ENCODE measurements around the gene FBP1. TPM values are rescaled to one million over a fixed set of nuclear protein-coding genes. Genes with fewer than 3 reads are reported as not detected.

Gene FBP1
- total and polyA plus RNA-seq, 2 donors (not counting 1 experiment from before 2014, with no cell fraction given) = not detected

GRCh38 chr9:94681508-94681907 lies 42.2 kb upstream of the FBP1 start:
- no peaks in the 10 kb centered on the region for H3K27me3 ChIP-seq (ENCODE audit: control insufficient read depth, insufficient read depth, low read length)
- H3K27ac ChIP-seq (ENCODE audit: insufficient read depth, low read length) = no peak overlapping the region
- no peak overlapping the region for H3K4me3 ChIP-seq (replicated peaks in 1 of 4; ENCODE audit: control extremely low read depth in 1 of 4, insufficient read depth in 1 of 4, low read depth in 3 of 4, low read length in 4 of 4)
- H3K36me3 ChIP-seq (ENCODE audit: control insufficient read depth, insufficient read depth, low read length) = no peaks in the 10 kb centered on the region
- no peaks in the 10 kb centered on the region for H4K20me1 ChIP-seq (ENCODE audit: control insufficient read depth, extremely low read depth, insufficient read depth, low read length)
- no peaks in the 10 kb centered on the region for H3K9me3 ChIP-seq (ENCODE audit: control insufficient read depth, insufficient read depth, low read depth, low read length)
- no peaks in the 10 kb centered on the region for H3K4me1 ChIP-seq (ENCODE audit: control insufficient read depth, extremely low read depth, insufficient read depth, low read length)
- H3K9ac ChIP-seq (ENCODE audit: insufficient read depth, low read length) = no peak overlapping the region
- H3K79me2 ChIP-seq (ENCODE audit: control insufficient read depth, insufficient read depth, low read length) = no peaks in the 10 kb centered on the region
- peak; percentile 76 to 80 for DNase-seq (ENCODE audit: low read depth in 2 of 2)
- TF ChIP-seq CTCF (conservative IDR thresholded peaks at IDR 0.05 in 1 of 2, IDR thresholded peaks at IDR 0.05 in 1 of 2; ENCODE audit: low read depth in 1 of 2, low read length in 2 of 2) = peak; percentile 69 to 80
- no peak for TF ChIP-seq EZH2 (IDR thresholded peaks at IDR 0.05; ENCODE audit: low read length, missing control alignments)
- no peak overlapping the region for H3K4me2 ChIP-seq (ENCODE audit: extremely low read depth, insufficient read depth, low read length)
- H2AFZ ChIP-seq (ENCODE audit: low read length) = peak overlapping the region; percentile 15

GRCh38 chr9:94680621-94681020 lies 41.3 kb upstream of the FBP1 start:
- no peaks in the 10 kb centered on the region for H3K27me3 ChIP-seq (ENCODE audit: control insufficient read depth, insufficient read depth, low read length)
- H3K27ac ChIP-seq (ENCODE audit: insufficient read depth, low read length) = no peak overlapping the region
- H4K20me1 ChIP-seq (ENCODE audit: control insufficient read depth, extremely low read depth, insufficient read depth, low read length) = no peaks in the 10 kb centered on the region
- H3K9me3 ChIP-seq (ENCODE audit: control insufficient read depth, insufficient read depth, low read depth, low read length) = no peaks in the 10 kb centered on the region
- H2AFZ ChIP-seq (ENCODE audit: low read length) = no peak overlapping the region
- no peaks in the 10 kb centered on the region for H3K36me3 ChIP-seq (ENCODE audit: control insufficient read depth, insufficient read depth, low read length)
- H3K4me2 ChIP-seq (ENCODE audit: extremely low read depth, insufficient read depth, low read length) = no peak overlapping the region
- no peaks in the 10 kb centered on the region for H3K4me1 ChIP-seq (ENCODE audit: control insufficient read depth, extremely low read depth, insufficient read depth, low read length)
- H3K9ac ChIP-seq (ENCODE audit: insufficient read depth, low read length) = no peak overlapping the region
- no peak for DNase-seq (ENCODE audit: low read depth in 2 of 2)
- no peak overlapping the region for H3K4me3 ChIP-seq (replicated peaks in 1 of 4; ENCODE audit: control extremely low read depth in 1 of 4, insufficient read depth in 1 of 4, low read depth in 3 of 4, low read length in 4 of 4)
- TF ChIP-seq EZH2 (IDR thresholded peaks at IDR 0.05; ENCODE audit: low read length, missing control alignments) (no peak), CTCF (conservative IDR thresholded peaks at IDR 0.05 in 1 of 2, IDR thresholded peaks at IDR 0.05 in 1 of 2; ENCODE audit: low read depth in 1 of 2, low read length in 2 of 2) (no peak)
- no peaks in the 10 kb centered on the region for H3K79me2 ChIP-seq (ENCODE audit: control insufficient read depth, insufficient read depth, low read length)

DNA sequence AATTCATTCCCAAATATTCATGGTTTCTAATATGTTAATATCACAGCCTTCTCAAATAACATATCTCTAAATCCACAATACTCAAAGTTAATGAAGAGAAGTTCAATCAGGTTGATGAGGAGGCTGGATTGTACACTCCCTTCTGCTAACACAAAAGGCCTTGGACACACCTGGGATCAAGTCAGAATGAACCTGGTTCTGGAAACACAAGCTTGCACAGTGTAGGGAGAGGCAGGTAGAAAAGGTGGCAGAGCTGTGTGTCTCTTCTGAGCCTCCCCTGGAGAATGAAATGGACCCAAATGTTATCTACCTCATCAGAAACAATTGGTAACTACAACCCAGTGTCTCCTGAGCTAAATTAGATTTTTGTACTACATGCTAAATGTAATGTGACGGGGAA lies 40.7 kb upstream of the FBP1 start:
- Histone ChIP-seq H3K4me2 (ENCODE audit: extremely low read depth, insufficient read depth, low read length) (no peak overlapping the region), H3K4me3 (replicated peaks in 1 of 4; ENCODE audit: control extremely low read depth in 1 of 4, insufficient read depth in 1 of 4, low read depth in 3 of 4, low read length in 4 of 4) (no peak overlapping the region), H3K36me3 (ENCODE audit: control insufficient read depth, insufficient read depth, low read length) (no peaks in the 10 kb centered on the region), H2AFZ (ENCODE audit: low read length) (no peak overlapping the region), H3K4me1 (ENCODE audit: control insufficient read depth, extremely low read depth, insufficient read depth, low read length) (no peaks in the 10 kb centered on the region), H3K79me2 (ENCODE audit: control insufficient read depth, insufficient read depth, low read length) (no peaks in the 10 kb centered on the region), H4K20me1 (ENCODE audit: control insufficient read depth, extremely low read depth, insufficient read depth, low read length) (no peaks in the 10 kb centered on the region), H3K9ac (ENCODE audit: insufficient read depth, low read length) (no peak overlapping the region), H3K27me3 (ENCODE audit: control insufficient read depth, insufficient read depth, low read length) (no peaks in the 10 kb centered on the region), H3K27ac (ENCODE audit: insufficient read depth, low read length) (no peak overlapping the region), H3K9me3 (ENCODE audit: control insufficient read depth, insufficient read depth, low read depth, low read length) (no peaks in the 10 kb centered on the region)
- DNase-seq (ENCODE audit: low read depth in 2 of 2) = no peak
- TF ChIP-seq CTCF (conservative IDR thresholded peaks at IDR 0.05 in 1 of 2, IDR thresholded peaks at IDR 0.05 in 1 of 2; ENCODE audit: low read depth in 1 of 2, low read length in 2 of 2) (no peak), EZH2 (IDR thresholded peaks at IDR 0.05; ENCODE audit: low read length, missing control alignments) (no peak)
